ENCODE data around the gene DOCK10. TPM values are rescaled to one million over a fixed set of nuclear protein-coding genes. Genes with fewer than 3 reads are reported as not detected.
A peak's percentile ranks its signal among the peaks of the same experiment; 100 is the strongest.

Gene DOCK10
- polyA plus RNA-seq (2011; rRNA removed) (53.0 and 54.7 TPM in 2 replicates), polyA minus RNA-seq (2011; rRNA and poly(A)+ RNA removed) (113 and 119 TPM in 2 replicates)

GRCh38 chr2:225041851-225042799 is at the start of gene DOCK10:
DOCK10 (minus strand) TSS chr2:225042468; CDS start chr2:225042374, 94 bp downstream.
- H3K27ac ChIP-seq (ENCODE audit: low read depth, low read length), result peak within 1 kb of the TSS; percentile 63
- no peak for TF ChIP-seq CTCF (IDR thresholded peaks at IDR 0.05; ENCODE audit: low read depth, low read length)
- no peaks in the 10 kb centered on the region; the same call in 1 of the 2 replicates for H3K9me3 ChIP-seq (ENCODE audit: control insufficient read depth, insufficient read depth, low read length)
- peak within 1 kb of the TSS; percentile 78 for H3K4me3 ChIP-seq (ENCODE audit: low read depth, low read length)
- ChIA-PET CTCF (interaction anchor here (0.6 to 1.3 kb wide), 2 partner anchors 41 to 620 kb away, joined by 5 to 7 read pairs; no protein-coding TSS in a partner anchor), POLR2A (interaction anchor here (0.6 kb wide), 3 partner anchors 43 to 239 kb away, joined by 3 to 4 read pairs (median 3); no protein-coding TSS in a partner anchor)
- DNase-seq (ENCODE audit: low read depth, low spot score), result no peak
- no peaks in the 10 kb centered on the region for H3K27me3 ChIP-seq (ENCODE audit: control insufficient read depth, insufficient read depth, low read length)

- POLR2A ChIA-PET, result interaction anchor here (0.6 kb wide), 1 partner anchor 9 kb away, joined by 3 read pairs; no protein-coding TSS in a partner anchor
- Histone ChIP-seq H3K27me3 (ENCODE audit: control insufficient read depth, insufficient read depth, low read length) (no peaks in the 10 kb centered on the region), H3K9me3 (ENCODE audit: control insufficient read depth, insufficient read depth, low read length) (no peaks in the 10 kb centered on the region), H3K4me3 (ENCODE audit: low read depth, low read length) (no peak overlapping the region), H3K27ac (ENCODE audit: low read depth, low read length) (peak overlapping the region; percentile 3)
- CTCF ChIA-PET, result no interaction called here
- TF ChIP-seq CTCF (IDR thresholded peaks at IDR 0.05; ENCODE audit: low read depth, low read length), result no peak
- peak; percentile 80 for DNase-seq (ENCODE audit: low read depth, low spot score)
Observed at GRCh38 chr2:225091336-225091735, 49.1 kb upstream of the DOCK10 start.

- H3K27ac ChIP-seq (ENCODE audit: low read depth, low read length), result peak overlapping the region; percentile 57
- POLR2A ChIA-PET, result interaction anchor here (0.6 kb wide), 1 partner anchor 10 kb away, joined by 3 read pairs; no protein-coding TSS in a partner anchor
- no peak overlapping the region for H3K4me3 ChIP-seq (ENCODE audit: low read depth, low read length)
- TF ChIP-seq CTCF (IDR thresholded peaks at IDR 0.05; ENCODE audit: low read depth, low read length), result no peak
- CTCF ChIA-PET, result no interaction called here
- no peaks in the 10 kb centered on the region for H3K27me3 ChIP-seq (ENCODE audit: control insufficient read depth, insufficient read depth, low read length)
- no peaks in the 10 kb centered on the region for H3K9me3 ChIP-seq (ENCODE audit: control insufficient read depth, insufficient read depth, low read length)
- DNase-seq (ENCODE audit: low read depth, low spot score), result no peak
Observed at GRCh38 chr2:225090746-225091145, 48.5 kb upstream of the DOCK10 start.

- Histone ChIP-seq H3K27ac (ENCODE audit: low read depth, low read length) (no peak overlapping the region), H3K9me3 (ENCODE audit: control insufficient read depth, insufficient read depth, low read length) (no peaks in the 10 kb centered on the region), H3K27me3 (ENCODE audit: control insufficient read depth, insufficient read depth, low read length) (no peaks in the 10 kb centered on the region), H3K4me3 (ENCODE audit: low read depth, low read length) (no peak overlapping the region)
- ChIA-PET CTCF (interaction anchor here (1.3 kb wide), 1 partner anchor 88 kb away, joined by 4 read pairs; no protein-coding TSS in a partner anchor), POLR2A (no interaction called here)
- no peak for DNase-seq (ENCODE audit: low read depth, low spot score)
- TF ChIP-seq CTCF (IDR thresholded peaks at IDR 0.05; ENCODE audit: low read depth, low read length), result no peak
Observed at GRCh38 chr2:225086915-225087314, 44.6 kb upstream of the DOCK10 start.

- no peak overlapping the region for H3K4me3 ChIP-seq (ENCODE audit: low read depth, low read length)
- CTCF ChIA-PET, result interaction anchor here (1.3 kb wide), 1 partner anchor 87 kb away, joined by 4 read pairs; no protein-coding TSS in a partner anchor
- DNase-seq (ENCODE audit: low read depth, low spot score), result no peak
- H3K27me3 ChIP-seq (ENCODE audit: control insufficient read depth, insufficient read depth, low read length), result no peaks in the 10 kb centered on the region
- H3K27ac ChIP-seq (ENCODE audit: low read depth, low read length), result no peak overlapping the region
- POLR2A ChIA-PET, result no interaction called here
- H3K9me3 ChIP-seq (ENCODE audit: control insufficient read depth, insufficient read depth, low read length), result no peaks in the 10 kb centered on the region
- TF ChIP-seq CTCF (IDR thresholded peaks at IDR 0.05; ENCODE audit: low read depth, low read length), result no peak
Observed at GRCh38 chr2:225086439-225086838, 44.2 kb upstream of the DOCK10 start.
